Activated CD4-positive, alpha-beta T cell treated with anti-CD3 and anti-CD28 coated beads, Interleukin-2, amount 50 U/mL, for 1 hour (primary cell): ENCODE results near the gene TBC1D5.

Experiments used
- DNase-seq: peaks from one replicate; pipeline ENCODE4 v3.0.0-alpha.2; 2020

Gene TBC1D5

GRCh38 chr3:17459470-17459993, 282.9 kb downstream of the TBC1D5 start:
- DNase-seq = no peak

- no peak for DNase-seq
Measured at GRCh38 chr3:17456650-17457049, 285.8 kb downstream of the TBC1D5 start.

- no peak for DNase-seq
Measured at GRCh38 chr3:17456046-17456445, 286.4 kb downstream of the TBC1D5 start.

- no peak for DNase-seq
Measured at GRCh38 chr3:17444865-17445264, 297.6 kb downstream of the TBC1D5 start.

- no peak for DNase-seq
Measured at GRCh38 chr3:17443142-17443541, 299.3 kb downstream of the TBC1D5 start.

- DNase-seq = no peak
Measured at GRCh38 chr3:17442332-17443049, 299.9 kb downstream of the TBC1D5 start.

GRCh38 chr3:17433876-17434275, 308.6 kb downstream of the TBC1D5 start:
- DNase-seq = no peak

- DNase-seq = no peak
Measured at GRCh38 chr3:17432236-17432635, 310.2 kb downstream of the TBC1D5 start.

GRCh38 chr3:17431484-17432045, 310.9 kb downstream of the TBC1D5 start:
- DNase-seq = no peak

GRCh38 chr3:17431004-17431403, 311.4 kb downstream of the TBC1D5 start:
- DNase-seq = no peak

- no peak for DNase-seq
Measured at GRCh38 chr3:17430582-17430981, 311.8 kb downstream of the TBC1D5 start.

GRCh38 chr3:17423786-17424536, 318.5 kb downstream of the TBC1D5 start:
- no peak for DNase-seq

- DNase-seq = no peak
Measured at GRCh38 chr3:17422636-17423035, 319.8 kb downstream of the TBC1D5 start.

- DNase-seq = no peak
Measured at GRCh38 chr3:17420668-17421067, 321.8 kb downstream of the TBC1D5 start.

GRCh38 chr3:17412950-17413530, 329.4 kb downstream of the TBC1D5 start:
- no peak for DNase-seq

GRCh38 chr3:17411157-17411877, 331.1 kb downstream of the TBC1D5 start:
- DNase-seq = no peak

GRCh38 chr3:17407576-17407975, 334.9 kb downstream of the TBC1D5 start:
- no peak for DNase-seq

GRCh38 chr3:17404548-17404947, 337.9 kb downstream of the TBC1D5 start:
- DNase-seq = no peak

GRCh38 chr3:17402442-17402841, 340.0 kb downstream of the TBC1D5 start:
- DNase-seq = no peak

- DNase-seq = no peak
Measured at GRCh38 chr3:17401912-17402311, 340.5 kb downstream of the TBC1D5 start.

GRCh38 chr3:17399586-17399985, 342.8 kb downstream of the TBC1D5 start:
- no peak for DNase-seq

GRCh38 chr3:17398959-17399551, 343.4 kb downstream of the TBC1D5 start:
- DNase-seq = no peak
